ENCODE results near the gene SLC12A7.
"Not testable (repeated sequence)": the region's sequence is repeated elsewhere in the genome, so short reads cannot be mapped to it uniquely, and the experiment has no call there.

Gene SLC12A7

DNA sequence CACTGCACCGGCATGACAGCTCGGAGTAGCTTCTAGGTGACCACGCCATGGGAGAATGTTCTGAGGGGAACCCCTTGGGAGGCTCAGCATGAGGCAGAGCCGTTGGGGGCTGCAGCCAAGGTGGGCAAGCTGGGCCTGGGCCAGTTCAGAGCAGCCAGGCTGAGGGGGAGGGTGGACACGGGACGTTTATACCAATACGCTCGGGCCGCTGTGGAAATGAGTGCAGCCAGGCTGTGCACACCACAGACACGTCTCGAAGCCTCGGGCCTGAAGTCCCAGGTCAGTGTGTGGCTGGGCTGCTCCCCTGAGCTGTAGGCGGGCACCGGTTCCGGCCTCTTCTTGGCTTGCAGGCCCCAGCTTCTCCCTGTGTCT is 28.9 kb upstream of the SLC12A7 start:
- no peak for DNase-seq (ENCODE audit: low read depth)

DNA sequence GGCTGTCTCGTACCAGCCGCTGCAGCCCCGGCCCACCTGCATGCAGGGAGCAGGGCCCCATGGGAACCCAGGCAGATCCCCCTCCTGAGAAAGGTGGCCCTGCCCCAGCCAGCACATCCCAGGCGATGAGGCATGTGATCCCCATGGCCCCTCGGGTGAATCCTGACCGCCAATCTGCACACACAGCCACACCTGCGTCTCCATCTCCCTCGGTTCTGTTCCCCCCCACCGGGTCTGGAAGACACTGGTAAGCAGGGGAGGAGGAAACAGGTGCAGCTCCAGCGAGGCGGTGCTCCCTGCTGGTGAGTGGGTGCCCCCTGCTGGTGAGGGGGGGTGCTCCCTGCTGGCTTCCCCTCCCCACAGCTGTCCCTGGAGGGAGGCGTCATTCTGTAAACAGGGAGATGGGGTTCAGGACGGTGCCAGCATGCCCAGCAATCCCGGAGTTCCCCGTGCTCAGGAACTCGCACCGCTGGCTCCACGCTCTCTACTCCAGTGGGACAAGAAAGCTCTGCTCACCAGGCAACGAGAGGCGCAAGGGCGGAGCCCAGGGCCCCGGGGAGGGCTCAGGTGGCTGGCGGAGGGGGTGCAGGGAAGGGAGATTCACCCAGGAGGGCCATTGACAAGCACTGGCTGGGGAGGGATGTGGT is 28.4 kb upstream of the SLC12A7 start:
- peak; percentile 57 for DNase-seq (ENCODE audit: low read depth)

DNA sequence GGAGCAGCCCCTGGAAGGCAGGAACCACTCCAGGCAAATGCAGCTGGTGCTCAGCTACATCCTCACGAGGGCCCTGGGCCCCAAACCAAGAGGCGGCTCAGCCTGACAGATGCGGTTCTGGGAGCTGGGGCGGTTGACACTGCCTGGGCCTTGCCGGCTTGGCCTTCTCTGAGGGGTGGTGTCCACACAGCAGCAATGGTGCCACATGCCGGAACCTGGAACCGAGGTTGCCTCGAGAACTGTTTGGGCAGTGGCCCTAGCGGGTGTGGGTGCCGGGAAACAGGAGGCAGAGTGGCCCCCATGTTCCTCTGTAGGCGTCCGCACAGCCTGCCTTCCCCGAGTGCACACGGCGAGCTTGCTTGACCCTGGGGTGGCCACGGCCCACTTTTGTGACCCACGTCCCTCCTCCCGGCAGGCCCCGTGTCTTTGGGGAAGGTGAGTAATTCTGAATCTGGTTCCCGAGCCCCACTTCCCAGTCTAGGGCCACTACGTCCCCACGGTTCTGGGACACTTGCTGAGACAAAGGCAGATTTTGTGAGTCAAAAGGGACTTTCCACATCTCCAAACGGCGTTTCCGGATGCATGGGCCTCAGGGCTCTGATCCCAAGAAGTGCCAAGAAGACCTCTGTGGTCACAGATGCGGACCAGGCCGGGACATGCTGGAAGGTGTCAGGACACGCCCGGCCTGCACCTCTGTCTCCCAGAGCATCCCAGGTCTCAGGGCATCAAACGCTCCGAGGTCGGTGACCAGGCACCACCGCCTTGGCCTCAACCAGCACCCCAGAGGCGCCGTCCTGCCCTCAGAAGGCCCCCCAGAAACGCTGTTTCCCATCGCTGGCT is 27.7 kb upstream of the SLC12A7 start:
- DNase-seq (ENCODE audit: low read depth), result no peak

DNA sequence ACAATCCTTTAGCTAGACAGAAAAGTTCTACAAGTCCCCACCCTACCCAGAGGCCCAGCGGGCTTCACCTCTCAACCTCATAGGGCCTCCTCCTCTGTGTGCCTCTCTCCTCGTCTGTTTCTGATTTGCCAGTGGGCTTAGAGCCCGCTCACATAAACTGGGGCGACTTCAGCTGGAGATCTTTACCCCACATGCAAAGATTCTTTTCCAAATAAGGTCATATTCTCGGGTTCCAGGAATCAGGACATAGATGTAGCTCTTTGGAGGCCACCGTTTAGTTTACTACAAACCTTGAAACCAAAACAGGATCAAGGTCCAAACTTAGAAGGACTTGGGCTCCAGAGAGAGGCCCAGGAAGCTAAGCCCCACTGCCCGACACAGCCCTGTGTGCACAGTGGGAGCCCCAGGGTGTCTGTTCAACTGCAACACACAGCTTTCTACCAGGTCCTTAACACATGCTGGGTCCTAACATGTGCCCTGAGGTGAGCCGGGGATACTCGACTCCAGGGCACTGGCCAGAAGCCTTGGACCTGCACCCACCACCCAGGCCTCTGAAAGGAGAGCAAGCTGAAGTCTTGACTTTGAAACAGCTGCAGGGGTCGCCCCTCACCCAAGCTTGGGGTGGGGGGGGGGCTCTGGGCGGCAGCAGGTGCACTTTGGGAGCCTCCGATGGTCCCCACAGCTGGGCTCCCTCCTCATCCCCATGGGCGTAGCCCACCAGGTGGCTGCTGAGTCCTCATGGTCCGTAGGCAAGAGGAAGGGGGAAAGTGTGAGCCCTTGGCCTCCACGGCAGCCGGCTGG is 26.8 kb upstream of the SLC12A7 start:
- no peak for DNase-seq (ENCODE audit: low read depth)

DNA sequence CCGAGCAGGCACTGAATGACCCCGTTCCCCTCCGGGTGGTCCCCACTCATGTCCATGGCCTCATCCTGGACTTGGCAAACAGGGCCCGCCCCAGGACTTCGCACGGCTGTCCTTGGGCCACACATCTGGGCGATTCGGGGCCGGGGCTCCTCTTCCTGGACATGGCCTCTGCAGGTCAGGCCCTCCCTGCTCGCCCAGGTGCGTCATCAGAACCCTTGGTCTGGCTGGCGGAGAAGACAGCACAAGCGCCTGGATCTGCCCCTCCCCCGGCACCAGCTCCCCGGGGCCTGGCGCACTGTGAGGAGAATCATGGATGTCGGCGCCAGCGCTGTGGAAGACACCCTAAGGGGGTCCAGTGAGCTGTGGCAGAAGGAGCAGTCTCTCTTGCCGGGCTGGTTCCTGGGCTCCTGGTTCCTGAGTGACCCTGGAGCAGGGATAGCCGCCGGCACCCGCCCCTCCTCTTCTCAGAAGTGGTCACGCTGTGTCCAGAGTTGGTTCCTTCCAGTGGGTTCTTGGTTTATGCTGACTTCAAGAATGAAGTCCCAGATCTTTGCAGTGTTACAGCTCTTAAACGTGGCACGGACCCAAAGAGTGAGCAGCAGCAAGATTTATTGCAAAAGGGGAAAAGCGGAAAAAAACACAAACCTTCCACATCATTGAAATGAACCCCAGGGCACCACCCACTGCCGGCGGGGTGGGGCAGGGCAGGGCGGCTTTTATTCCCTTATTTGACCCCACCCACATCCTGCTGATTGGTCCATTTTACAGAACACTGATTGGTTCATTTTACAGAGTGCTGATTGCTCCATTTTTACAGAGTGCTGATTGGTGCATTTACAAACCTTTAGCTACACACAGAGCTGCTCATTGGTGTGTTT is 25.9 kb upstream of the SLC12A7 start:
- DNase-seq (ENCODE audit: low read depth), result no peak

DNA sequence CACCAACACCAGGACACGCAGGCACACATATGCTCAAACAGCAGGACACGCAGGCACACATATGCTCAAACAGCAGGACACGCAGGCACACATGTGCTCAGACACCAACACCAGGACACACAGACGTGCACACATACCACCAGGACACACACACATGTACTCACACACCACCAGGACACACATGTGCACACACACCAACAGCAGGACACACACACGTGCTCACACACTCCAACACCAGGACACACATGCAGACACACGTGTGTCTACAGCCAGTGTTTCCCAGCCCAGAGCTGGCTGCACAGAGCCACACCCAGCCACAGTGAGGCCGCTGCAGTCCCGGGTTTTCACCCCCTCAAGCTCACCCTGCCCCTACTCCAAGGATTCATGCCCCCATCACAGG is 25.0 kb upstream of the SLC12A7 start:
- no peak for DNase-seq (ENCODE audit: low read depth)

DNA sequence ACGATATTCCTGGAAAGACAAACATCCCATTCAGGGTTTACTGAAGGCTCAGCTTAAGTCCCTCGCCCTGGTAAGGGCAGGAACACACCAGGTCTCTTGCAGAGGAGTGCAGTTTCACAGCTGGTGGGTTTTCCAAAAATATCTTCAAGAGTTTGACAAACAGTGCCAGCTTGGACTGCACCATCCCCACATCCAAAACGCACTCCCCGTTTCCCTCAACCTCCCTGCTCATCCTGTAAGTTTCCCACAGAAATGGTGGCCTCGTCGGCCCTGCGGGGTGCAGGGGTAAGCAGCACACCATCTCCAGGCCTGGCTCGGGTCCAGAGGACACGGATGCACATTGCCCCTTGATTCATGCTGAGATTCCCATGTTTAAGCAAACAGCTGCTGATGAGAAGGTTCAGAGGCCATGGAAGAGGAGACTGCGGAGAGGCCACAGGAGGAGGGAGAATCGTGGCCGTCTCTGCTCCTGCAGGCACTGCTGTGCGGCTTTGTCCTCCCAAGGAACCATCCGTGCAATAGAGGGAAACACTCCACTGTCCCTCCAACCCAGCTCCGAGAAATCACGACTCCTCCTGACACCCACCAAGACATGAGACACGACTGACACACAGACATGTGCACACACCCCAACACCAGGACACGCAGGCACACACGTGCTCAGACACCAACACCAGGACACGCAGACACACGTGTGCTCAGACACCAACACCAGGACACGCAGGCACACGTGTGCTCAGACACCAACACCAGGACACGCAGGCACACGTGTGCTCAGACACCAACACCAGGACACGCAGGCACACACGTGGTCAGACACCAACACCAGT is 24.0 kb upstream of the SLC12A7 start:
- DNase-seq (ENCODE audit: low read depth), result no peak

DNA sequence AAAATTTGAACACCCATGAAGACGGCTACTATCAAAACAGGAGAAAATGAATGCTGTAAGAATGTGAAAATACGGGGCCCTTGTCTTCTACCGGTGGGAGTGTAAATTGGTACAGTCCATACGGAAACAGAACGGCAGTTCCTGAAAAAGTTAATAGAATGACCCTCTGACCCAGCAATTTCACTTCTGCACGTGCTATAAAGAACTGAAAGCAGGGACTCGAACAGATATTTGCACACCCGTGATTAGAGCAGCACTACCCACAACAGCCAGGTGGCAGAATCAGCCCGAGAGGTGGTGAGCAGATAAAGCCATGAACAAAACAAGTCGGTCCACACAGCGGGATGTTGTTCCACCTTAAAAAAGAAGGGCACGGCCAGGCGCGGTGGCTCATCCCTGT is 22.6 kb upstream of the SLC12A7 start:
- DNase-seq (ENCODE audit: low read depth), result no peak

DNA sequence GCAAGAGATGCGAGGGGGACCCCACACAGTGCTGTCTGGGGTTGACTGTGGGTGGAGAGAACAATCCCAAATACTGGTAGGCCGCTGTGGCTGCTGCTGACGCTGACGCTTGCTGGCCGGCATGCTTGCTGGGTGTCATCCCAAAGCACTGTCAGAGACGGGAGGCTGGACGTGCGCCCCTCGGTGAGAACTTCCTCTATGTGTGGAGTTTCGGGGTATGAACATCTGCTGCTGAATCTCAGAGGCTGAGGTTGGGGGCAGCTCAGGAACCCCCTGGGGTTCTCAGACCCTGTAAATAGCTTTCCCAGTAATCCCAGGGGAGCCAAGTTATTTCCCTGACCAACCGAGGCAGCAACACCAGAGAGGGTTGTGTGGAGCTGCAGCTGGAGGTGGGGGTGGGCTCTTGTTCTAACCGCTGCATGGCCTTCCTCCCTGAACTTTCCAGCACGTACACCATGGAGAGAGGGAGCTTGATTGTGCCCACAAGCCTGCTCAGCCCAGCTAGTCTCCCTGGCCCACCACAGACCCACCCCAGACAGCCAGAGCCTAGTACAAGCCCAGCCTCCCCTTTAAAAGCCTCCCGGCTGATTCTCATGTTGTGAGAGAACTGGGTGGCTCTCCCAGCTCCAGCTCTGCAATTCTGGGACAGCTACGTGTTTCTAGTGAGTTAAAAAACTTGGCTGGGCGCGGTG is 21.8 kb upstream of the SLC12A7 start:
- DNase-seq (ENCODE audit: low read depth), result no peak

DNA sequence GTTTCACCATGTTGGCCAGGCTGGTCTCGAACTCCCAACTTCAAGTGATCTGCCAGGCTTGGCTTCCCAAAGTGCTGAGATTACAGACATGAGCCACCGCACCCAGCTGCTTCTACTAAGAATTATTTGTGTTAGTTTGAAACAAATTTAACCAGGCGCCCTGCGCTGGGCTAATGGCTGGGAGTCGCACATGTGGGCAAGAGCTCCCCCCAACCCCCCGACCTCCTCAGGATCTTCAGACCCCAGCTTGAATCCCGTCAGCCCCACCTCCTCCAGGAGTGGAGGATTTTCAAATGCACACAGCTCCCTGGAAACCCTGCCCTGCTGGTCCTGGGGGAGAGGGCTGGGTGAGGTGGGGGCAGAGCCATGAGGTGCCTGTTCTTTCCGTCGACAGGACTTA is 21.2 kb upstream of the SLC12A7 start:
- DNase-seq (ENCODE audit: low read depth), result no peak

DNA sequence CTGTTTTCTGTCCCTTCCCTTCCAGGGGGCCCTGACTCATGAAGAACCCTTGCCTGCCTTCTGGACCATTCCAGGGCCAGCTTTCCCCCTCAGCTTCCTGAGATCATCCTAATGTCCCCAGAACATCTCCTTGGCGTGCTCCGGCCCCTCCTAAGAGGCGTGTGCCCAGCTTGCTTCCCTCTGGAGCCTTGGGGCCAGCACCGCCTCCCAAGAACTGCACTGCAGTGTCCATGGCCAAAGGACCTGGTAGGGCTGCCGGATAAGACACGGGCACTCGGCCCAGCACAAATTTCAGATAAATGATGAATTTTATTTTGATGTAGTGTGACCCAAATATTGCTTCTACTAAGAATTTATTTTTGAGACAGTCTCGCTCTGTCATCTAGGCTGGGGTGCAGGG is 20.7 kb upstream of the SLC12A7 start:
- no peak for DNase-seq (ENCODE audit: low read depth)

DNA sequence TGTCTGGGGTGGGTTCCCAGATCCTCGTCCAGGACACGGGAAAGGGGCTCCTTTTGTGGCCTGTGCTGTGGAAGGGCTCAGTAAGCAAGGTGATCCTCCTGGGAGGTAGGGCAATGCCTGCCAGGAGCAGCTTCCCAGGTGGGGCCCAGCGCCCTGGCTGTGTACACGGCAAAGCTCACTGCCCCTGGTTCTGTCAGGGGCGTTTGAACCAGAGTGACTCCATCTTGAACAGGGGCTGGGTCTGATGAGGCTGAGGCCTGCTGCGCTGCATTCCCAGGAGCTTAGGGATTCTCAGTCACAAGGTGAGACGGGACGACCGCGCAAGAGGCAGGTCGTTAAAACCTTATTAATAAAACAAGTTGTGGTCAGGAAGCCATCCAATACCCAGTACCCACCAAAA is 19.9 kb upstream of the SLC12A7 start:
- DNase-seq (ENCODE audit: low read depth), result no peak

DNA sequence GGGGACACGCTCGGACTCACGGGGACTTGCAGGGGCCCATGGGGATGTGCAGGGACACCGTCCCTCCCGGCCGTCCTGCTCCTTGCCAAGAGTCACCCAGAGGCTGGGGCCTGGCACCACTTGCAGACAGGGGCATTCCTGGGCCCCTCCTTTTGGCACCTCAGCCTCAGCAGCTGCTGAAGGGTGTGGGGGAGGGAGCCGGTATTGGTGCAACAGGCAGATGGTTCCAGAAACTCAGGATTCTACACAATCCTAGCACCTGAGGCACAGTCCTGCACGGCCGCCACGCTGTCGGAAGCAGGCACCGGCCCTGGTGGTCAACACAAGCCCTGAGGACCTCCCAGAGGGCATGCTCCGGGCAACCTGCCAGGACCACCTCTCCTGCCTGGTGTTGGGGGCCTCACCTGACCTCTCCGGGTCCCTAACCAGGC is 19.3 kb upstream of the SLC12A7 start:
- no peak for DNase-seq (ENCODE audit: low read depth)

DNA sequence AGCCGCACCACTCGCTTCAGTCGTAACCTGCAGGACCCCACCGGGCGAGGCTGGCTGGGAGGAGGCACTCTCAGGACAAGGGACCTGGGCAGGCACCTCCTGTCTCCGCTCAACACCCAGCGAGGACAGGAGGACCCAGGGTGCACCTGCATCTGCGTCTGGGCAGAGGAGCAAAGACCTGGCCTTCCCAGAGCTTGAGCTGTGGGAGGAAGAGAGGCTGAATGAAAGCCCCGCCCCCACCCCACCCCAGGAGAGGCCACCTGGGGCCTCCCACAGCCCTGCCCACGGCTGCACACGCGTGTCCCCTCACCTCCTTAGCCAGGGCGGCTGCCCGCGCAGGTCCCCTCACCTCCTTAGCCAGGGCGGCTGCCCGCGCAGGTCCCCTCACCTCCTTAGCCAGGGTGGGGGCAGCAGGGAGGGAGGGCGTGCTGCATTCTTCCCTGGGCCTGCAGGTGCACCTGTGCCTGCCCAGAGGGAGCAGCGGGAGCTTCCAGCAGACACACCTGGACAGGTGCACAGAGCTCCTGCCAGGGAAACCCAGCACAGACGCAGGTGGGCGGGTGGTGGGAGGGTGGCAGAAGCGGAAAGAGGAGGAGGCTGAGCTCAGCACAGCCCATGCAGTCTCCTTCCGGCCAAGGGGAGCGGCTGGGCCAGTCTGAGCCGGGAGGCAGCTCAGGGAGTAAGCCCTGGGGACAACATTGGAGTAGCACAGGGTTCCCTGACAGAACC is 18.5 kb upstream of the SLC12A7 start:
- no peak for DNase-seq (ENCODE audit: low read depth)

DNA sequence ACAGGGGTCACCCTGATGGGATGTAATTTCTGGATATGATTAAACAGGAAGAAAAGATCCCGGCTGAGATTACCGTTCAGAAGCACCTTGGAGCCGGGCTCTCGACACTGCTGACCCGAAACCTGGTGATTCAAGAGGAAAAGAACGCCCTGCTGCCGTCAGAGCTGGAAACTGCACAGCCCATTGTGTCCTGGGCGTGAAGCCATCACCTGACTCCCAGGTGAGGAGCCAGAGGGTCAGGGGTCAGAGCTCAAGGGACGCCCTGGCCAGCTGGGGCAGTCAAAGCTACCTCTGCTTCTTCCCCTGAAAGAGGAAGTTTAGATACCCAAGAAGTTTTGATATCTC is 17.8 kb upstream of the SLC12A7 start:
- DNase-seq (ENCODE audit: low read depth), result no peak

DNA sequence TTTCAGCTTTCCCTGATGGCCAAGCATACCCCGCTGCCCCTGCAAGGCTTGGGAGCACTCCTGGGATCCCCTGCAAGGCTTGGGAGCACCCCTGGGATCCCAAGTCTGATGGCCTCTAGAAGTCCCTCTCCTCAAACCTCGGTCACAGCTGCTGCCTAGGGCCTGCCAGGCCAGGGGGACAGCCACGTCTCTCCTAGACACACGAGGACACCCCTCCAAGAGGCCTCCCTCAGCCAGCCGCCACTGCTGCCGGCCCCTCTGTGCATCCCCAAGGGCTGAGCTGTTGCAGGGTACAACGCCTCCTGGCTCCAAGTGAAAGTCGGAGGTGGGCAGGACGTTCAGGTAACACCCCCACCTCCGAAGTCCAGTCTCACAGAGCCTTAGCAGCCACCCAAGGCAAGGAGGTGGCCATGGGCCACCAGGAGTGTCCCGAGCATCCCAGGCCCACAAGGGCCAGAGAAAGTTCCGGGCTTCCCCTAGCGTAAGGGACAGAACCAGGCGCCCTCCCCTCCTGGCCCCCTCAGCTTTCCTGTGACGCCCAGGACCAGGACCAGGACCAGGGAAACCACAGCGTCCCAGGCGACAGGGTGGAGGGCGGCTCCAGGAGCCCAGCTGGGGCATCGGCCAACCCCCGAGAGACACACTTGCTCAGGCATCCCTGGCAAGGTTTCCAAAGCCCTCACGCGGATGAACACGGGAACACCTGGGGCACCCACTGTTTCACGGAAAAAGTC is 17.3 kb upstream of the SLC12A7 start:
- DNase-seq (ENCODE audit: low read depth), result no peak

DNA sequence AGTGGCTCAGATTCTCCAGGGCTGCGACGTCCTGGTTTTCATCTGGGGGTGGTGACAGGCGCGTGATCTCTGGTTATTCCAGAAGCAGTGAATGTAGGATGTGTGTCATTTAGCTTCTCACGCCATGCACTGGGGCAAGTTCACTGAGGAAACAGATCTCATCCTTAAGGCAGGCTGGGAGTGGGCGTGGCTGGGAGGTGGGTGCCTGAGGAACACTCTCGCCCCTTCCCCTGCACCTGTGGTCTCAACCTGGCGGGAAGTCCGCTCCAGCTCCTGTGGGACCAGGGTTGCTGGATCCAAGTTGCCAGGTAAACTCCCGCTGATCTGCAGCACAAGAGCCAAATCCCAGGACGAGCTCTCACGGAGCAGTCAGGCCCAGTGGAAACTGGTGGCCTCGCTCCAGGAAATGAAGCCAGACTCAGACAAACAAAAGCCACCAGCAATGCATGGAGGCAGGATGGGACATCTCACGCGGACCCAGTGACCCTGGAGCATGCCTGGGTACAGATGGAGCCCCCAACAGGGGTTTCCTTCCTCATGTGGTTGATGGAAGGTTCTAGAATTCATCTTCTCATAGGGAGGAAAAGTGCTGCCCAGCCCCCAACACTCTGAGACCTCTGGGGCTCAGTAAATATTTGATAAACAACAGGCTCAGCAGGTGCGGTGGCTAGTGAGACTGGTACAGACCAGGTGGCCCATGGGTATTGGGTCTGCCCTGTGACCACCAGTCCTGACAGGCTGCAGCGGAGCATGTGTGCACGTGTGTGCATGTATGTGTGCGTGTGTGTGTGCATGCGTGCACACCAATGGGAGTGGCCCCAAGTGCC is 16.3 kb upstream of the SLC12A7 start:
- DNase-seq (ENCODE audit: low read depth), result no peak

DNA sequence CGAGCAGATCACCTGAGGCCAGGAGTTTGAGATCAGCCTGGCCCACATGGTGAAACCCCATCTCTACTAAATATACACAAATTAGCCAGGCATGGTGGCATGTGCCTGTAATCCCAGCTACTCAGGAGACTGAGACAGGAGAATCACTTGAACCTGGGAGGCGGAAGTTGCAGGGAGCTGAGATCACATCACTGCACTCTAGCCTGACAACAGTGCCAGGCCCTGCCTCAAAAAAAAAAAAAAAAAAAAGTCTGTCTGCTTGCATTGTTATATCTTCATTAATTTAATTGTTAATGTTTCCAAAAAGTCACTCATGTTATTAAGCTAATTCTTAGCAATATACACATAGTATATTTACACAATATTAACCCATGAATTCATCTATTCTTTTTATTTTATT is 13.8 kb upstream of the SLC12A7 start:
- DNase-seq (ENCODE audit: low read depth), result not testable (repeated sequence)
